Neural progenitor cell (in vitro differentiated cells): Measurements from ENCODE around the gene POFUT2.

Source experiments
- CTCF ChIP-seq: fragments of 200-600 bp; sonication (generic); IDR thresholded peaks from 2 replicates; pipeline ENCODE4 v1.5.1; 2017; ENCODE audit warnings: antibody characterized with exemption, mild to moderate bottlenecking
- EZH2 ChIP-seq: fragments of 200-600 bp; sonication (generic); IDR thresholded peaks from 2 replicates; pipeline ENCODE4 v1.6.1; 2017; ENCODE audit warnings: antibody characterized with exemption, mild to moderate bottlenecking, moderate library complexity

DNA sequence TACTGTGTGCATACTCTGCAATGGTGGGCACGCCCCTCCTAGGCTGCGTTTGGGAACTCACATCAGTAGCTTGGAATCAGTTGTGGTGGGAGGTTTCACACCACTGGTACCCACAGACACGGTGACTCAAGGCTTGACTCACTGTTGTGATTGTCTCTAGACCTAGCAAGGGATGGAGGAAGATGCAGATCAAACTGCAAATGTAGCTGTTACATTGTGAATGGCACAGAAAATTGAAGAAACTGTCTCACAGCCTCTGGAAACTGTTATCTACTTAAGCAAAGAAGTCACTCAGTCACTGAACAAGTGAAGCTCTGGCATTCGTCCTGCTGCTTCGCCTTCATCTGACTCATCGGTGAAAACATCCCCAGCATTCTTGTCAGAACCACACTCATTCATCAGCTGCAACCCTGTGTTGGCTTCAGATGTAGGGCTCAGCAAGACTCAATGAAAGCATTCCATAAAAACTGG is 59.5 kb downstream of the POFUT2 start:
- TF ChIP-seq CTCF (no peak), EZH2 (no peak)
